A549 (cell line): Measurements from ENCODE around the gene IL1RN.

Source experiments
- CHD2 ChIP-seq: fragments of 150-350 bp; IDR thresholded peaks from 2 replicates; pipeline ENCODE4 v1.6.1; 2014; ENCODE audit warnings: low read length; ENCODE audit not compliant: partially characterized antibody
- CTCF ChIP-seq: fragments of >200 bp; sonication (Bioruptor Twin); formaldehyde crosslinking; IDR thresholded peaks from 3 replicates; pipeline ENCODE4 v1.5.1; 2016
- JUN ChIP-seq, 2 experiments: fragments of >200 bp; sonication (Bioruptor Twin); formaldehyde crosslinking; IDR thresholded peaks; 2 replicates in 1 of 2; 3 replicates in 1 of 2; pipeline ENCODE4 v1.6.1; 2016 to 2017
- POLR2A ChIP-seq: IDR thresholded peaks from 2 replicates; pipeline ENCODE4 v1.6.1; 2012; ENCODE audit warnings: mild to moderate bottlenecking, low read length
- SREBF2 ChIP-seq: fragments of 450-650 bp; IDR thresholded peaks from 2 replicates; pipeline ENCODE4 v1.6.1; 2014; ENCODE audit warnings: mild to moderate bottlenecking, moderate library complexity

- TF ChIP-seq POLR2A (no peak), CTCF (no peak), CHD2 (no peak), JUN (IDR thresholded peaks at IDR 0.05) (no peak), SREBF2 (no peak)
Measured at GRCh38 chr2:113117541-113118262, 9.7 kb upstream of the IL1RN start.
